ENCODE measurements around the gene HLTF. TPM values are rescaled to one million over a fixed set of nuclear protein-coding genes. Genes with fewer than 3 reads are reported as not detected.

The HLTF gene
- total RNA-seq, 6 experiments from 2014 or later = 10.5 to 14.6 (median 12.3) TPM

DNA sequence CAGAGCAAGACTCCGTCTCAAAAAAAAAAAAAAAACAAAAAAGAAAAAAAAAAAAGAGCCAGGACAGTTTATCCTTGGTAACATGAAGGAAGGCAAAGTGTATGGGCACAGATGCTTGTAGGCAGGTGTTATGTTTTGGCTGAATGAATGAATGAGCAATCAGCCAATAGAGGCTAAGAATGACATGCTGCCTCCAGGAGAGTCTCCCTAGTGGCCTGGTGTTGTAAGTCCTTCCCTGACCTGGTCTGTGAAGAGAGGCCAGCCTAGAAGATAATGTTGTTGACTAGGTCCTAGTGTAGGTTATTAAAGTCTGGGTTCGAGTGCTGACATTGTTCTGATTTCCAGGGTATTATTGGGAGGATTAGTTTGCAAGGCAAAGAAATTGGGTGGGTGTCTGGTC lies 70.1 kb downstream of the HLTF start:
- 100% methylated on average over 1 of the region's 2 CpGs for WGBS (ENCODE audit: insufficient coverage, low coverage, low lambda C conversion rate, missing lambda C conversion rate)
- Histone ChIP-seq H3K4me3 (no peak overlapping the region), H3K4me1 (no peaks in the 10 kb centered on the region), H3K9me3 (no peaks in the 10 kb centered on the region), H3K27me3 (no peaks in the 10 kb centered on the region), H3K36me3 (peaks cover 0 to 8% (median 2%) of the 10 kb centered on the region in 4 donors), H3K27ac (no peak overlapping the region)
- intact Hi-C loops (cut with DNase I) = no loop called here
- TF ChIP-seq, protein P1, sequence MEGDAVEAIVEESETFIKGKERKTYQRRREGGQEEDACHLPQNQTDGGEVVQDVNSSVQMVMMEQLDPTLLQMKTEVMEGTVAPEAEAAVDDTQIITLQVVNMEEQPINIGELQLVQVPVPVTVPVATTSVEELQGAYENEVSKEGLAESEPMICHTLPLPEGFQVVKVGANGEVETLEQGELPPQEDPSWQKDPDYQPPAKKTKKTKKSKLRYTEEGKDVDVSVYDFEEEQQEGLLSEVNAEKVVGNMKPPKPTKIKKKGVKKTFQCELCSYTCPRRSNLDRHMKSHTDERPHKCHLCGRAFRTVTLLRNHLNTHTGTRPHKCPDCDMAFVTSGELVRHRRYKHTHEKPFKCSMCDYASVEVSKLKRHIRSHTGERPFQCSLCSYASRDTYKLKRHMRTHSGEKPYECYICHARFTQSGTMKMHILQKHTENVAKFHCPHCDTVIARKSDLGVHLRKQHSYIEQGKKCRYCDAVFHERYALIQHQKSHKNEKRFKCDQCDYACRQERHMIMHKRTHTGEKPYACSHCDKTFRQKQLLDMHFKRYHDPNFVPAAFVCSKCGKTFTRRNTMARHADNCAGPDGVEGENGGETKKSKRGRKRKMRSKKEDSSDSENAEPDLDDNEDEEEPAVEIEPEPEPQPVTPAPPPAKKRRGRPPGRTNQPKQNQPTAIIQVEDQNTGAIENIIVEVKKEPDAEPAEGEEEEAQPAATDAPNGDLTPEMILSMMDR (IDR thresholded peaks at IDR 0.05) = no peak
- TF ChIP-seq POLR2A (IDR thresholded peaks at IDR 0.05) = no peak
- no peak for ATAC-seq
- no peak for DNase-seq

DNA sequence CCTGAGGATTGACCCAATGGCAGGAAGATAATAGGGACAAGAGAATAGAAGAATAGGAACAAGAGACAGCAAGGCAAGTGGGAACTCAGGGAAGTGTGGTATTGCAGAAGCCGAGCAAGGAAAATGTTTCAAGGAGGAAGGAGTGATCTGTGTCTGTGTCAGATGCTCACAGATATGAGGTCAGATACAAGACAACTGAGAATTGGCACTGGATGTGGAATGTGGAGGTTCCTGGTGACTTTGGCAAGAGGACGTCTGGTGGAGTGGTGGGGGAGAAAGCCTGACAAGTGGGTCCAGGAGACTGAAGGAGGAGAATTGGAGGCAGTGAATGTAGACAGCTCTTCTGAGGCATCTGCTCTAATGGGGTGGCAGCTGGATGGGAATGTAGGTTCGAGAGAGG lies 70.9 kb downstream of the HLTF start:
- TF ChIP-seq POLR2A (IDR thresholded peaks at IDR 0.05) = no peak
- TF ChIP-seq, protein P1 (IDR thresholded peaks at IDR 0.05) = no peak

DNA sequence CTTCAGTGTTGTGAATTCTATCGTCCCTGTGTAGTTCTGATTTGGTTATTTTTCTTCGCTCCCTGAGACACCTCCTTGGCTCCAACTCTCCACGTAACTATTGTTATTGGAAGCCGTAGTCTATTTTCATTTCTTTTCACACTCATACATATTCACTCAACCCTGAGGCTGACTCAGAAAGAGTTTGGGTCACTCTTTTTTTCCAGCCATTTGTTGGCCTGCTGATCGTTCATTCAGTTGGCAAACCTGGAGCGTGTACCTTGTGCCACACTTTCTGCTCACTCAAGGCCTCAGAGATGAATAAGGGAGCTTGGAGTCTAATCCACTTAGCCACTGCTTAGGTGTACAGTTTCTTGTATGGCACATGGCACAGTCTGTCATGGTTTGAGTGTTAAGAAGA lies 72.6 kb downstream of the HLTF start:
- peaks cover 0 to 17% (median 2%) of the 10 kb centered on the region in 4 donors for H3K36me3 ChIP-seq
- 97% methylated on average over 5 of the region's 6 CpGs for WGBS (ENCODE audit: insufficient coverage, low coverage, low lambda C conversion rate, missing lambda C conversion rate)
- DNase-seq = no peak
- no peak overlapping the region for H3K27ac ChIP-seq
- ATAC-seq = no peak
- TF ChIP-seq POLR2A (IDR thresholded peaks at IDR 0.05) = no peak
- TF ChIP-seq, protein P1 (IDR thresholded peaks at IDR 0.05) = no peak
- no peaks in the 10 kb centered on the region for H3K27me3 ChIP-seq
- no peak overlapping the region for H3K4me3 ChIP-seq
- intact Hi-C loops (cut with DNase I) = no loop called here
- H3K9me3 ChIP-seq = no peaks in the 10 kb centered on the region
- no peaks in the 10 kb centered on the region for H3K4me1 ChIP-seq

More for the DNA sequence above, 70.9 kb downstream of the HLTF start:
- H3K4me3 ChIP-seq = no peak overlapping the region
- no peaks in the 10 kb centered on the region for H3K27me3 ChIP-seq
- peaks cover 0 to 9% (median 2%) of the 10 kb centered on the region in 4 donors for H3K36me3 ChIP-seq
- no peaks in the 10 kb centered on the region for H3K4me1 ChIP-seq
- no peaks in the 10 kb centered on the region for H3K9me3 ChIP-seq
- ATAC-seq (no peak), DNase-seq (no peak)
- WGBS (ENCODE audit: insufficient coverage, low coverage, low lambda C conversion rate, missing lambda C conversion rate) = 76% methylated on average over 3 of the region's 3 CpGs
- intact Hi-C loops (cut with DNase I) = no loop called here
- no peak overlapping the region for H3K27ac ChIP-seq

DNA sequence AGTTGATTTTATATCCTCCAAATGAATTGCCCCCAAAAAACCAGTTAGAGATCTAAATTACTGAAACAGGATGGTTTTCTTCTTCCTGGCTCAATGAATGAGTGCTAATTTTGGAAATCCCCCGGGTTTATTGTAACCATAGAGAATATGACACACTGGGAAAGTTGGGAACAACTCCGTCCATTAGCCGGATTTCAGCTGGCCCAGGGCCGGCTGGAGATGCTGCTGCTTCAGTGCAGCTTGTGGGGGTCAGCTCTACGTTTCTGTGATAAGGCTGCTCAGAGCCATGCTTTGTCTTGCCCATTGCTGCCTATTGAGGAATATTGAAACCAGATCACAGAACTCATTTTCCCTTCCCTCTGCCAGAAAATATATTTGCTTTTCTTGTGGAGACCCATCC lies 74.7 kb downstream of the HLTF start:
- ATAC-seq = no peak
- Histone ChIP-seq H3K27me3 (no peaks in the 10 kb centered on the region), H3K4me3 (no peak overlapping the region), H3K4me1 (no peaks in the 10 kb centered on the region), H3K9me3 (no peaks in the 10 kb centered on the region), H3K36me3 (peaks cover 0 to 17% (median 2%) of the 10 kb centered on the region in 4 donors), H3K27ac (no peak overlapping the region)
- no peak for DNase-seq
- intact Hi-C loops (cut with DNase I) = no loop called here
- TF ChIP-seq, protein P1 (IDR thresholded peaks at IDR 0.05) = no peak
- no peak for TF ChIP-seq POLR2A (IDR thresholded peaks at IDR 0.05)
- WGBS (ENCODE audit: insufficient coverage, low coverage, low lambda C conversion rate, missing lambda C conversion rate) = 84% methylated on average over 5 of the region's 5 CpGs

DNA sequence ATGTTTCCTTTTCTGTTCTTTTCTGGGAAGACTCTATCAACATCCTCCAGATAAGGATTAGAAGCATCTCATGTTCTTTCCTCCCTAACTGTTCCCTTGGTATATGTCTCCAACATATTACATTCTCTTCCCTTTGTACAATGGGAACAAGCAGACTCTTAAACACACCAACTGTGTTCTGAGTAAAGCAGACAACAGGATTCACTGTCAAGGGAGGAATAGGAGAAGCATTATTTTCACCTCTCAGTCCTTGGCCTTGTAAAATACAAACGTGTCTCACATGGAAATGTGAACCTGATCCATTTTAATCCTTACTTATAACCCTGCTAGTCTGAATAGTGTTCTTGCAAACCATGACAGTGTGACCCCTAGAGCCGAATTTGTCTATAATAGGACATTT lies 75.4 kb downstream of the HLTF start:
- Histone ChIP-seq H3K4me3 (no peak overlapping the region), H3K4me1 (no peaks in the 10 kb centered on the region), H3K9me3 (no peaks in the 10 kb centered on the region), H3K36me3 (peaks cover 0 to 17% (median 2%) of the 10 kb centered on the region in 4 donors), H3K27ac (no peak overlapping the region), H3K27me3 (no peaks in the 10 kb centered on the region)
- intact Hi-C loops (cut with DNase I) = no loop called here
- no peak for ATAC-seq
- no peak for DNase-seq
- WGBS (ENCODE audit: insufficient coverage, low coverage, low lambda C conversion rate, missing lambda C conversion rate) = 67% methylated on average over 2 of the region's 2 CpGs
- TF ChIP-seq, protein P1 (IDR thresholded peaks at IDR 0.05) = no peak
- TF ChIP-seq POLR2A (IDR thresholded peaks at IDR 0.05) = no peak

Data from right lobe of liver (tissue), 6 donors.